Amniotic epithelial cell (primary cell): ENCODE measurements around the gene GALNT16.
"Not testable (repeated sequence)": the region's sequence is repeated elsewhere in the genome, so short reads cannot be mapped to it uniquely, and the experiment has no call there.

Experiments
- DNase-seq: peaks from one replicate; pipeline ENCODE4 v3.0.0-alpha.2; 2010; ENCODE audit warnings: low read depth

The GALNT16 gene

GRCh38 chr14:69260190-69260860, 367 bp downstream of the GALNT16 start:
- no peak for DNase-seq

- no peak for DNase-seq
These were observed 1.1 kb downstream of the GALNT16 start for GRCh38 chr14:69260861-69261564.

GRCh38 chr14:69261761-69262331, 1.9 kb downstream of the GALNT16 start:
- no peak for DNase-seq

GRCh38 chr14:69262516-69262915, 2.6 kb downstream of the GALNT16 start:
- no peak for DNase-seq

- DNase-seq, result peak; percentile 84
These were observed 3.4 kb downstream of the GALNT16 start for GRCh38 chr14:69263364-69263763.

- DNase-seq, result no peak
These were observed 3.8 kb downstream of the GALNT16 start for GRCh38 chr14:69263771-69264170.

GRCh38 chr14:69266572-69267345, 6.8 kb downstream of the GALNT16 start:
- no peak for DNase-seq

GRCh38 chr14:69267492-69267891, 7.5 kb downstream of the GALNT16 start:
- DNase-seq, result no peak

- peak; percentile 37 for DNase-seq
These were observed 8.3 kb downstream of the GALNT16 start for GRCh38 chr14:69268223-69268622.

- peak; percentile 57 for DNase-seq
These were observed 8.8 kb downstream of the GALNT16 start for GRCh38 chr14:69268763-69269162.

- no peak for DNase-seq
These were observed 9.4 kb downstream of the GALNT16 start for GRCh38 chr14:69269381-69269780.

GRCh38 chr14:69270097-69270496, 10.1 kb downstream of the GALNT16 start:
- no peak for DNase-seq

GRCh38 chr14:69270795-69271708, 11.1 kb downstream of the GALNT16 start:
- DNase-seq, result no peak

- no peak for DNase-seq
These were observed 14.4 kb downstream of the GALNT16 start for GRCh38 chr14:69274321-69274720.

- no peak for DNase-seq
These were observed 15.4 kb downstream of the GALNT16 start for GRCh38 chr14:69275331-69275730.

GRCh38 chr14:69277356-69277755, 17.4 kb downstream of the GALNT16 start:
- not testable (repeated sequence) for DNase-seq

GRCh38 chr14:69280746-69281291, 20.9 kb downstream of the GALNT16 start:
- no peak for DNase-seq

- DNase-seq, result no peak
These were observed 21.7 kb downstream of the GALNT16 start for GRCh38 chr14:69281450-69282169.

GRCh38 chr14:69282448-69282847, 22.5 kb downstream of the GALNT16 start:
- no peak for DNase-seq

- no peak for DNase-seq
These were observed 24.2 kb downstream of the GALNT16 start for GRCh38 chr14:69284170-69284569.
